Stomach (tissue), 9 donors: ENCODE measurements around the gene FAM47C. TPM values are rescaled to one million over a fixed set of nuclear protein-coding genes. Genes with fewer than 3 reads are reported as not detected.
"Not testable (repeated sequence)": the region's sequence is repeated elsewhere in the genome, so short reads cannot be mapped to it uniquely, and the experiment has no call there.

Experiments
- DNase-seq, 2 donors: peaks; one replicate each; pipeline versions ENCODE4 v3.0.0 to v3.0.0-alpha.2; 2013 to 2019
- H3K27ac ChIP-seq, 5 donors: fragments of 200-600 bp in 4 of 5; sonication (generic) in 4 of 5; one replicate each; pipeline ENCODE4 v1.5.1; 2013 to 2019; ENCODE audit warnings: mild to moderate bottlenecking in 1 of 5, moderate library complexity in 1 of 5
- H3K27me3 ChIP-seq, 3 donors: fragments of 200-600 bp; sonication (generic); one replicate each; pipeline ENCODE4 v1.5.1; 2017 to 2019; ENCODE audit warnings: mixed run types in 1 of 3
- H3K36me3 ChIP-seq, 4 donors: fragments of 200-600 bp; sonication (generic); 1 replicate in 3 of 4; 2 replicates in 1 of 4; pipeline ENCODE4 v1.5.1; 2016 to 2019
- H3K4me1 ChIP-seq, 4 donors: fragments of 200-600 bp; sonication (generic); one replicate each; pipeline ENCODE4 v1.5.1; 2016 to 2019
- H3K4me3 ChIP-seq, 4 donors: fragments of 200-600 bp; sonication (generic) in 3 of 4; one replicate each; pipeline ENCODE4 v1.5.1; 2016 to 2019; ENCODE audit warnings: mild to moderate bottlenecking in 1 of 4
- H3K9me3 ChIP-seq, 4 donors: fragments of 200-600 bp; sonication (generic); one replicate each; pipeline ENCODE4 v1.5.1; 2016 to 2019
- EP300 ChIP-seq: sonication (generic); formaldehyde crosslinking; IDR thresholded peaks from one replicate; pipeline ENCODE4 v1.6.1; 2017; ENCODE audit warnings: antibody characterized with exemption
- POLR2A ChIP-seq, 4 donors: fragments of 450-650 bp; IDR thresholded peaks; one replicate each; pipeline ENCODE4 v1.6.1; 2016; ENCODE audit warnings: antibody characterized with exemption in 4 of 4, control low read depth in 2 of 4, mild to moderate bottlenecking in 1 of 4, moderate library complexity in 1 of 4
- POLR2AphosphoS5 ChIP-seq, 3 donors: sonication (generic); formaldehyde crosslinking; IDR thresholded peaks; one replicate each; pipeline ENCODE4 v1.6.1; 2016; ENCODE audit warnings: antibody characterized with exemption in 3 of 3
- WGBS, 5 donors: extraction: QIAGEN DNeasy Blood & Tissue Kit in 3 of 5; methylation state at CpG; one replicate each; pipeline versions ENCODE4 v1.1.5 to v1.1.7; 2013 to 2018; 5-methylcytosine and 5-hydroxymethylcytosine counted together
- intact Hi-C: fragments of 100-400 bp; cut with DNase I; formaldehyde crosslinking; loops from one replicate; pipeline ENCODE4 v1.15.1; 2023; ENCODE audit warnings: low total_unique reads
- polyA plus RNA-seq, 3 donors: library from polyadenylated mRNA; stranded (reverse); fragments of 200-250 nt; gene quantifications; one replicate each; pipeline ENCODE4 v1.2.3, GENCODE V29; 2013
- total RNA-seq, 5 donors: library from RNA; depleted of rRNA; stranded (reverse); fragments of >200 nt; gene quantifications; one replicate each; pipeline versions ENCODE4 v1.1.0 to v1.2.3, GENCODE V29; 2014 to 2016
- TF ChIP-seq, protein P1 (sequence below), 7 experiments: fragments of 450-650 bp in 4 of 7; fragments of 200-600 bp in 3 of 7; sonication (generic) in 3 of 7; IDR thresholded peaks; one replicate each; pipeline ENCODE4 v1.5.1; 2016 to 2019; ENCODE audit warnings: antibody characterized with exemption in 7 of 7, control low read depth in 2 of 7, mild to moderate bottlenecking in 1 of 7
- donor health status: healthy with polysubstance abuse.
- donor health status: Bipolar disorder and iron deficiency.
- donor health status: healthy.

FAM47C gene
- total and polyA plus RNA-seq, 8 donors = not detected

- Histone ChIP-seq H3K4me1 (peaks cover 0 to 11% (median 0%) of the 10 kb centered on the region in 4 donors), H3K4me3 (peak overlapping the region; percentile 15 to 45 (median 22)), H3K27me3 (peaks cover 0 to 15% (median 15%) of the 10 kb centered on the region in 3 donors)
- WGBS, 5 donors = 4 to 49% (median 16%) methylated on average over 5 to 62 of the region's 89 CpGs
- TF ChIP-seq, protein P1, sequence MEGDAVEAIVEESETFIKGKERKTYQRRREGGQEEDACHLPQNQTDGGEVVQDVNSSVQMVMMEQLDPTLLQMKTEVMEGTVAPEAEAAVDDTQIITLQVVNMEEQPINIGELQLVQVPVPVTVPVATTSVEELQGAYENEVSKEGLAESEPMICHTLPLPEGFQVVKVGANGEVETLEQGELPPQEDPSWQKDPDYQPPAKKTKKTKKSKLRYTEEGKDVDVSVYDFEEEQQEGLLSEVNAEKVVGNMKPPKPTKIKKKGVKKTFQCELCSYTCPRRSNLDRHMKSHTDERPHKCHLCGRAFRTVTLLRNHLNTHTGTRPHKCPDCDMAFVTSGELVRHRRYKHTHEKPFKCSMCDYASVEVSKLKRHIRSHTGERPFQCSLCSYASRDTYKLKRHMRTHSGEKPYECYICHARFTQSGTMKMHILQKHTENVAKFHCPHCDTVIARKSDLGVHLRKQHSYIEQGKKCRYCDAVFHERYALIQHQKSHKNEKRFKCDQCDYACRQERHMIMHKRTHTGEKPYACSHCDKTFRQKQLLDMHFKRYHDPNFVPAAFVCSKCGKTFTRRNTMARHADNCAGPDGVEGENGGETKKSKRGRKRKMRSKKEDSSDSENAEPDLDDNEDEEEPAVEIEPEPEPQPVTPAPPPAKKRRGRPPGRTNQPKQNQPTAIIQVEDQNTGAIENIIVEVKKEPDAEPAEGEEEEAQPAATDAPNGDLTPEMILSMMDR (IDR thresholded peaks at IDR 0.05) = peak in 1 of 7 experiments; percentile 14
- DNase-seq = peak; percentile 41 to 64
- H3K9me3 ChIP-seq, intact Hi-C loops, H3K27ac ChIP-seq, H3K36me3 ChIP-seq: not testable (repeated sequence)
Observed at GRCh38 chrX:36985416-36986209, 22.6 kb upstream of the FAM47C start.

DNA sequence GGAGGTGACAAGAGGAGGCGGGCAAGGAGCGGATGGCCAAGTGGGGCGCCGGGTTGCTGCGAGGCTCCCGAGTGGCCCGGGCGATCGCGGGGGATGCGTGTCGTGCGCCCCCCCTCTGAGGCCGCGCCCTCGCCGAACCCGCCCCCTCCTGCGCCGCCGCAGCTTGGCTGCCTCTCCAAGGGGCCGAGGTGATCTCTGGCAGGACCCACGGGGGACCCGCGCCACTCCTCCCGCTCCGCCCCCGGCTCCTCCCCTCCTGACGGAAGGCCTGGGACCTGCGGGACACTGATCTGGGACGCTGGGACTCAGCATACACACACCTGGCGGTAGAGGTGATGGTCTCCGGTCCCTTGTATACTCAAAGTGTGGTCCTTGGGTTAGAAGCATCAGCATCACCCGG, 21.9 kb upstream of the FAM47C start:
- Histone ChIP-seq H3K9me3 (no peaks in the 10 kb centered on the region), H3K27ac (no peak overlapping the region), H3K36me3 (no peaks in the 10 kb centered on the region), H3K4me1 (peaks cover 0 to 11% (median 0%) of the 10 kb centered on the region in 4 donors), H3K27me3 (peaks cover 0 to 15% (median 12%) of the 10 kb centered on the region in 3 donors), H3K4me3 (peak overlapping the region; percentile 15 to 45 (median 22))
- WGBS, 5 donors = 2 to 61% (median 28%) methylated on average over 6 to 28 of the region's 34 CpGs; no CpG with 5 or more reads in 1 of the 5 donors
- intact Hi-C loops = no loop called here
- TF ChIP-seq POLR2AphosphoS5 (IDR thresholded peaks at IDR 0.05) (no peak), POLR2A (IDR thresholded peaks at IDR 0.05) (no peak), EP300 (no peak)
- TF ChIP-seq, protein P1 (IDR thresholded peaks at IDR 0.05) = no peak
- DNase-seq = peak in 1 of 2 donors; percentile 24

GRCh38 chrX:36987212-36987611, 21.0 kb upstream of the FAM47C start:
- H3K27ac ChIP-seq, H3K36me3 ChIP-seq, intact Hi-C loops, DNase-seq, H3K4me3 ChIP-seq, H3K9me3 ChIP-seq: not testable (repeated sequence)
- H3K4me1 ChIP-seq = peaks cover 0 to 11% (median 0%) of the 10 kb centered on the region in 4 donors
- no CpG with 5 or more reads among the region's 1 CpG for WGBS, 5 donors
- peaks cover 0 to 15% (median 12%) of the 10 kb centered on the region in 3 donors for H3K27me3 ChIP-seq

GRCh38 chrX:37000140-37000539, 8.0 kb upstream of the FAM47C start:
- no peaks in the 10 kb centered on the region for H3K36me3 ChIP-seq
- H3K27me3 ChIP-seq = no peaks in the 10 kb centered on the region
- 48 to 52% (median 50%) methylated on average over 3 to 9 of the region's 9 CpGs for WGBS, 5 donors
- intact Hi-C loops = no loop called here
- no peaks in the 10 kb centered on the region for H3K4me1 ChIP-seq
- no peak overlapping the region for H3K27ac ChIP-seq
- no peak for TF ChIP-seq POLR2A (IDR thresholded peaks at IDR 0.05)
- TF ChIP-seq POLR2AphosphoS5 (IDR thresholded peaks at IDR 0.05) = no peak
- TF ChIP-seq, protein P1 (IDR thresholded peaks at IDR 0.05) = no peak
- TF ChIP-seq EP300 = no peak
- H3K4me3 ChIP-seq = no peak overlapping the region
- H3K9me3 ChIP-seq = no peaks in the 10 kb centered on the region
- no peak for DNase-seq

DNA sequence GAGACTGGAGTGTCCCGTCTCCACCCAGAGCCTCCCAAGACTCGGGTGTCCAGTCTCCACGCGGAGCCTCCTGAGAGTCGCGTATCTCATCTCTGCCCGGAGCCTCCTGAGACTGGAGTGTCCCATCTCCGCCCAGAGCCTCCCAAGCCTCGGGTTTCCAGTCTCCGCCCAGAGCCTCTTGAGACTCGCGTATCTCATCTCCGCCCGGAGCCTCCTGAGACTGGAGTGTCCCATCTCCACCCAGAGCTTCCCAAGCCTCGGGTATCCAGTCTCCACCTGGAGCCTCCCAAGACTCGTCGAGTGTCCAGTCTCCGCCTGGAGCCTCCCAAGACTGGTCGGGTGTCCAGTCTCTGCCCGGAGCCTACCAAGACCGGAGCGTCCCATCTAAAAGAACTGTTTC, 2.3 kb downstream of the FAM47C start:
- H3K27me3 ChIP-seq = peaks cover 0 to 6% (median 0%) of the 10 kb centered on the region in 3 donors

DNA sequence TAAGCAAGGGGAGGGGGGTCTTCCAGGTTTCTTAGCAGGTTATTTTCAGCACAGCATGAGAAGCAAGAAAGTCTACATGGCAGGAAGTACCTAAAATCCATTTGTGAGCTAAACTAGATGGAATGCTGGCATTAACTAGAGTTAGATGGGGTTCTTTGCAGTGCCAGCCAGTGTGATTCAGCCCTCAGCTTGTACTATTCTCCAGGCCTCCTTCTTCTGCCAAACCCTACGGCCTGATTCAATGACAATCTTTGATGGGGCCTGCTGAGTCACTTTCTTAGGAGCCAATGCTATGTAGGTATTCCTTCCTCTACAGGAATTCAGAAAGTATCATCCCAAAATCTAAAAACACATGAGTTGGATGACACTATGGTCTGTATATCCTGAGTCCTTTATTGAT, 26.1 kb downstream of the FAM47C start:
- H3K4me3 ChIP-seq, H3K36me3 ChIP-seq, H3K27me3 ChIP-seq, DNase-seq, H3K9me3 ChIP-seq, H3K27ac ChIP-seq, intact Hi-C loops, H3K4me1 ChIP-seq: not testable (repeated sequence)
- 58 to 67% (median 62%) methylated on average over 1 of the region's 1 CpG; no CpG with 5 or more reads in 1 of the 5 donors for WGBS, 5 donors

More for the DNA sequence above, 2.3 kb downstream of the FAM47C start:
- intact Hi-C loops = no loop called here
- H3K4me3 ChIP-seq = no peak overlapping the region
- 89 to 95% (median 91%) methylated on average over 12 to 22 of the region's 22 CpGs for WGBS, 5 donors
- H3K36me3 ChIP-seq = no peaks in the 10 kb centered on the region
- TF ChIP-seq, protein P1 (IDR thresholded peaks at IDR 0.05) = no peak
- TF ChIP-seq POLR2AphosphoS5 (IDR thresholded peaks at IDR 0.05) (no peak), EP300 (no peak), POLR2A (IDR thresholded peaks at IDR 0.05) (no peak)
- H3K9me3 ChIP-seq = peaks cover 0 to 15% (median 7%) of the 10 kb centered on the region in 4 donors
- no peaks in the 10 kb centered on the region for H3K4me1 ChIP-seq
- DNase-seq = no peak
- no peak overlapping the region for H3K27ac ChIP-seq

DNA sequence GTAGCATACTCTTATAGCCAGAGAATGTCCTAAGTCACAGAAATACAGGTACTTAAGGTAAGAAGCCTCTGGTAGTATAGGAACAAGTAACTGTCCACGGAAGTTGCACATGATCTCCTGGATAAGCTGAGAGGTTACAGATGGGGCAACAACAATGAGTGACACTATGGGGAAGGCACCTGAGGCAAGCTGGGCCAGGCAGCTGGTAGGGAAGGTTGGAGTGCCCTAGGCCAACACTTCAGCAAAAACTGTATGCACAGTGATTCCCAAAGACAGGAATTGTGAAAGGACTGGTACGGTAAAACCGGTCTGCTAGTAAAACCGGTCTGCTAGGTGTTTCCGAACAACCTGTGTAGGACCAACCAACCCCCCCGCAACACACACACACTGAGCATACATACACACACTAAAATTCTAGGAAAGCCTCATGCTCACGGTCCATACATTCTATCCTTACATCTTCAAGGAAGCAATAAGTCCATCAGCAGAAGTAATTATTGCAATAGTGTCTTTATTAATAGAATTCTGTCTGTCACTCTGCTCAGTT, 28.6 kb downstream of the FAM47C start:
- H3K4me3 ChIP-seq, H3K36me3 ChIP-seq, H3K9me3 ChIP-seq, H3K27ac ChIP-seq, DNase-seq, intact Hi-C loops, H3K4me1 ChIP-seq, H3K27me3 ChIP-seq: not testable (repeated sequence)
- WGBS, 5 donors = 76 to 97% (median 91%) methylated on average over 6 to 7 of the region's 7 CpGs
